HepG2 (cell line): ENCODE results near the gene COQ9. TPM values are rescaled to one million over a fixed set of nuclear protein-coding genes. Genes with fewer than 3 reads are reported as not detected.

Experiments used
- CCAR2 ChIP-seq: fragments of 200-400 bp; formaldehyde crosslinking; optimal IDR thresholded peaks from 2 replicates; pipeline ENCODE3; 2018; ENCODE audit warnings: low read depth, mild to moderate bottlenecking, low read length, moderate library complexity
- GZF1 ChIP-seq: sonication (generic); formaldehyde crosslinking; IDR thresholded peaks from 2 replicates; pipeline ENCODE4 v1.5.1; 2020; ENCODE audit warnings: mild to moderate bottlenecking, missing genetic modification reagents
- HNF4G ChIP-seq, 2 experiments: sonication (generic) in 1 of 2; formaldehyde crosslinking in 1 of 2; IDR thresholded peaks; 2 replicates each; pipeline versions ENCODE4 v1.4.0 to v1.6.1; 2011 to 2020; ENCODE audit warnings: borderline replicate concordance in 2 of 2, low read depth in 2 of 2, mild to moderate bottlenecking in 2 of 2, low read length in 1 of 2, missing genetic modification reagents in 1 of 2, moderate library complexity in 1 of 2
- KMT2B ChIP-seq: IDR thresholded peaks from 2 replicates; pipeline ENCODE4 v1.6.1; 2016; ENCODE audit warnings: missing genetic modification reagents, missing compliant biosample characterization
- PITX1 ChIP-seq: sonication (generic); formaldehyde crosslinking; IDR thresholded peaks from 2 replicates; pipeline ENCODE4 v1.5.1; 2020; ENCODE audit warnings: mild to moderate bottlenecking, missing genetic modification reagents
- POLR2AphosphoS5 ChIP-seq: IDR thresholded peaks from 2 replicates; pipeline ENCODE4 v1.6.1; 2012; ENCODE audit warnings: low read depth, low read length
- RBAK ChIP-seq: sonication (generic); formaldehyde crosslinking; IDR thresholded peaks from 2 replicates; pipeline ENCODE4 v1.5.1; 2020; ENCODE audit warnings: mild to moderate bottlenecking, missing genetic modification reagents
- XRCC5 ChIP-seq: fragments of 200-400 bp; formaldehyde crosslinking; optimal IDR thresholded peaks from 2 replicates; pipeline ENCODE3; 2017; ENCODE audit warnings: mild to moderate bottlenecking, low read length
- ZFP41 ChIP-seq: sonication (generic); formaldehyde crosslinking; IDR thresholded peaks from 2 replicates; pipeline ENCODE4 v1.4.0; 2020; ENCODE audit warnings: mild to moderate bottlenecking, missing genetic modification reagents, borderline replicate concordance
- ZFP62 ChIP-seq: sonication (generic); formaldehyde crosslinking; IDR thresholded peaks from 2 replicates; pipeline ENCODE4 v1.4.0; 2020; ENCODE audit warnings: missing genetic modification reagents
- ZNF274 ChIP-seq: sonication (generic); formaldehyde crosslinking; IDR thresholded peaks from 2 replicates; pipeline ENCODE4 v1.5.1; 2020; ENCODE audit warnings: mild to moderate bottlenecking, missing genetic modification reagents
- ZNF326 ChIP-seq: sonication (generic); formaldehyde crosslinking; IDR thresholded peaks from 2 replicates; pipeline ENCODE4 v1.4.0; 2020; ENCODE audit warnings: missing genetic modification reagents, borderline replicate concordance
- ZNF616 ChIP-seq: sonication (generic); formaldehyde crosslinking; IDR thresholded peaks from 2 replicates; pipeline ENCODE4 v1.5.0; 2020; ENCODE audit warnings: low read depth, mild to moderate bottlenecking, missing genetic modification reagents
- ZNF678 ChIP-seq: sonication (generic); formaldehyde crosslinking; IDR thresholded peaks from 2 replicates; pipeline ENCODE4 v1.4.0; 2020; ENCODE audit warnings: mild to moderate bottlenecking, missing genetic modification reagents
- ZNF720 ChIP-seq: sonication (generic); formaldehyde crosslinking; IDR thresholded peaks from 2 replicates; pipeline ENCODE4 v1.4.0; 2020; ENCODE audit warnings: missing genetic modification reagents
- polyA plus RNA-seq, 8 experiments: library from polyadenylated mRNA; depleted of rRNA in 3 of 8; stranded (reverse) in 7 of 8; unstranded in 1 of 8; fragments of >200 nt; fragmentation: Illumina TruSeq in 4 of 8; extraction: Trizol in 4 of 8; gene quantifications; 2 replicates each; pipeline versions ENCODE4 v1.2.1 to v1.2.3, GENCODE V29; 2011 to 2016; ENCODE audit warnings: low read depth in 4 of 8, missing spikeins in 1 of 8, mixed read lengths in 1 of 8; ENCODE audit not compliant: insufficient read depth in 1 of 8
- total RNA-seq, 5 experiments: library from RNA; depleted of rRNA; stranded (reverse); fragments of >200 nt; fragmentation: Illumina TruSeq; extraction: Trizol; gene quantifications; 2 replicates each; pipeline ENCODE4 v1.2.3, GENCODE V29; 2016; ENCODE audit warnings: low read depth in 1 of 5
- TF ChIP-seq, protein P1 (sequence below): fragments of 450-650 bp; IDR thresholded peaks from 2 replicates; pipeline ENCODE4 v1.6.1; 2017; ENCODE audit warnings: mild to moderate bottlenecking
- TF ChIP-seq, protein P2 (sequence below): sonication (generic); formaldehyde crosslinking; IDR thresholded peaks from 2 replicates; pipeline ENCODE4 v1.4.0; 2020; ENCODE audit warnings: missing genetic modification reagents, borderline replicate concordance
- TF ChIP-seq, protein P3 (sequence below): sonication (generic); formaldehyde crosslinking; IDR thresholded peaks from 2 replicates; pipeline ENCODE4 v1.4.0; 2020; ENCODE audit warnings: mild to moderate bottlenecking, missing genetic modification reagents

The COQ9 gene
- total and polyA plus RNA-seq, 2 of the 13 experiments (the other 11 are each of a cell fraction or from before 2014, with no cell fraction given), result 57.5 to 108 TPM

DNA sequence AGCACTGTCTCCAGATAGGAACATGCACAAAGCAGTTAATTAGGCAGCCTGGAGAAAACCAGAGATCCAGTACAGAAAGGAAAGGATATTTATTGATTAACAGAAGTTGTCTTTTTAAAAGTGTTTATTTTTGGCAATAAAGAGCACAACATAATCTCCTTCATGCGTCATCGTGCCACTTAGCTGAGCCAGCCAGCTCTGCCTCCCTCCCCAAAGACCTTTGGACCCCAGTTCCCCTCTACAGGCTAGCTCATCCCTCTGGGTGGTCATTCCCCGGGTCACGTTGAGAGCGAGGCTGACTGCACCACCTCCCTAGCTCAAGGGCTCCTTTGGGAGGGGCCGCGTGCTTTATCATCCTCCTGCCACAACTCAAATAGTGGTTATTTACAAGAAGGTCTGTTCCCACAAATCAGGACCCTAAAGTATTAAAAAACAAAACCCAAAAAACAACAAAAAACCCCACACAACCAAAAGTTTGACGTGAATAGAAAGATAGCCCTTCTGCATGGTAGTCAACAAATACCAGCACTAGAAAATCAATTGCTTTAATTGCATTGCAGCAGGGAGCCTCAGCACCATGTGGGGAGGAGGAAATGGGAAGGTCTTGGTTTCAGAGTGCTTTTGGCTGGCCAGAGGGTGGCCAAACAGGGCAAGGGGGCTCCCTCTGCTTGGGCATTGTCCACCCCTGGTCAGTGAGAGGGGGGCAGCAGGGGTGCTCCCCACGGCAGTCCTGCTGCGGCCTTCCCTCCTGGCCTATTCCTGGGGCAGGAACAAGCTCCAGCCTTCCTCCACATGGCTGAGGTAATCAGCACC, 24.8 kb downstream of the COQ9 start (continued):
- TF ChIP-seq ZFP41 (no peak), ZNF274 (CRISPR knock-in tag) (0 out of 2 replicates have a peak, but pooled peaks have one; percentile 17), HNF4G (IDR thresholded peaks at IDR 0.05; ENCODE audit: borderline replicate concordance, low read depth, low read length) (peak; percentile 95), HNF4G (CRISPR knock-in tag; IDR thresholded peaks at IDR 0.05; ENCODE audit: borderline replicate concordance, low read depth) (peak; percentile 98), ZFP62 (CRISPR knock-in tag) (no peak), ZNF326 (CRISPR knock-in tag) (no peak), ZNF720 (no peak), ZNF616 (CRISPR knock-in tag) (no peak), POLR2AphosphoS5 (peak; percentile 67), RBAK (CRISPR knock-in tag) (no peak), PITX1 (CRISPR knock-in tag) (peak; percentile 78; the same call in 1 of the 2 replicates), GZF1 (CRISPR knock-in tag) (peak; percentile 89), CCAR2 (no peak), ZNF678 (no peak), XRCC5 (peak; percentile 87), KMT2B (CRISPR knock-in tag) (no peak)
- TF ChIP-seq, protein P1, sequence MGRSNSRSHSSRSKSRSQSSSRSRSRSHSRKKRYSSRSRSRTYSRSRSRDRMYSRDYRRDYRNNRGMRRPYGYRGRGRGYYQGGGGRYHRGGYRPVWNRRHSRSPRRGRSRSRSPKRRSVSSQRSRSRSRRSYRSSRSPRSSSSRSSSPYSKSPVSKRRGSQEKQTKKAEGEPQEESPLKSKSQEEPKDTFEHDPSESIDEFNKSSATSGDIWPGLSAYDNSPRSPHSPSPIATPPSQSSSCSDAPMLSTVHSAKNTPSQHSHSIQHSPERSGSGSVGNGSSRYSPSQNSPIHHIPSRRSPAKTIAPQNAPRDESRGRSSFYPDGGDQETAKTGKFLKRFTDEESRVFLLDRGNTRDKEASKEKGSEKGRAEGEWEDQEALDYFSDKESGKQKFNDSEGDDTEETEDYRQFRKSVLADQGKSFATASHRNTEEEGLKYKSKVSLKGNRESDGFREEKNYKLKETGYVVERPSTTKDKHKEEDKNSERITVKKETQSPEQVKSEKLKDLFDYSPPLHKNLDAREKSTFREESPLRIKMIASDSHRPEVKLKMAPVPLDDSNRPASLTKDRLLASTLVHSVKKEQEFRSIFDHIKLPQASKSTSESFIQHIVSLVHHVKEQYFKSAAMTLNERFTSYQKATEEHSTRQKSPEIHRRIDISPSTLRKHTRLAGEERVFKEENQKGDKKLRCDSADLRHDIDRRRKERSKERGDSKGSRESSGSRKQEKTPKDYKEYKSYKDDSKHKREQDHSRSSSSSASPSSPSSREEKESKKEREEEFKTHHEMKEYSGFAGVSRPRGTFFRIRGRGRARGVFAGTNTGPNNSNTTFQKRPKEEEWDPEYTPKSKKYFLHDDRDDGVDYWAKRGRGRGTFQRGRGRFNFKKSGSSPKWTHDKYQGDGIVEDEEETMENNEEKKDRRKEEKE, result no peak
- TF ChIP-seq, protein P2, sequence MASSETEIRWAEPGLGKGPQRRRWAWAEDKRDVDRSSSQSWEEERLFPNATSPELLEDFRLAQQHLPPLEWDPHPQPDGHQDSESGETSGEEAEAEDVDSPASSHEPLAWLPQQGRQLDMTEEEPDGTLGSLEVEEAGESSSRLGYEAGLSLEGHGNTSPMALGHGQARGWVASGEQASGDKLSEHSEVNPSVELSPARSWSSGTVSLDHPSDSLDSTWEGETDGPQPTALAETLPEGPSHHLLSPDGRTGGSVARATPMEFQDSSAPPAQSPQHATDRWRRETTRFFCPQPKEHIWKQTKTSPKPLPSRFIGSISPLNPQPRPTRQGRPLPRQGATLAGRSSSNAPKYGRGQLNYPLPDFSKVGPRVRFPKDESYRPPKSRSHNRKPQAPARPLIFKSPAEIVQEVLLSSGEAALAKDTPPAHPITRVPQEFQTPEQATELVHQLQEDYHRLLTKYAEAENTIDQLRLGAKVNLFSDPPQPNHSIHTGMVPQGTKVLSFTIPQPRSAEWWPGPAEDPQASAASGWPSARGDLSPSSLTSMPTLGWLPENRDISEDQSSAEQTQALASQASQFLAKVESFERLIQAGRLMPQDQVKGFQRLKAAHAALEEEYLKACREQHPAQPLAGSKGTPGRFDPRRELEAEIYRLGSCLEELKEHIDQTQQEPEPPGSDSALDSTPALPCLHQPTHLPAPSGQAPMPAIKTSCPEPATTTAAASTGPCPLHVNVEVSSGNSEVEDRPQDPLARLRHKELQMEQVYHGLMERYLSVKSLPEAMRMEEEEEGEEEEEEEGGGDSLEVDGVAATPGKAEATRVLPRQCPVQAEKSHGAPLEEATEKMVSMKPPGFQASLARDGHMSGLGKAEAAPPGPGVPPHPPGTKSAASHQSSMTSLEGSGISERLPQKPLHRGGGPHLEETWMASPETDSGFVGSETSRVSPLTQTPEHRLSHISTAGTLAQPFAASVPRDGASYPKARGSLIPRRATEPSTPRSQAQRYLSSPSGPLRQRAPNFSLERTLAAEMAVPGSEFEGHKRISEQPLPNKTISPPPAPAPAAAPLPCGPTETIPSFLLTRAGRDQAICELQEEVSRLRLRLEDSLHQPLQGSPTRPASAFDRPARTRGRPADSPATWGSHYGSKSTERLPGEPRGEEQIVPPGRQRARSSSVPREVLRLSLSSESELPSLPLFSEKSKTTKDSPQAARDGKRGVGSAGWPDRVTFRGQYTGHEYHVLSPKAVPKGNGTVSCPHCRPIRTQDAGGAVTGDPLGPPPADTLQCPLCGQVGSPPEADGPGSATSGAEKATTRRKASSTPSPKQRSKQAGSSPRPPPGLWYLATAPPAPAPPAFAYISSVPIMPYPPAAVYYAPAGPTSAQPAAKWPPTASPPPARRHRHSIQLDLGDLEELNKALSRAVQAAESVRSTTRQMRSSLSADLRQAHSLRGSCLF (CRISPR knock-in tag), result no peak
- TF ChIP-seq, protein P3, sequence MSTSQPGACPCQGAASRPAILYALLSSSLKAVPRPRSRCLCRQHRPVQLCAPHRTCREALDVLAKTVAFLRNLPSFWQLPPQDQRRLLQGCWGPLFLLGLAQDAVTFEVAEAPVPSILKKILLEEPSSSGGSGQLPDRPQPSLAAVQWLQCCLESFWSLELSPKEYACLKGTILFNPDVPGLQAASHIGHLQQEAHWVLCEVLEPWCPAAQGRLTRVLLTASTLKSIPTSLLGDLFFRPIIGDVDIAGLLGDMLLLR (CRISPR knock-in tag), result no peak
